RWPE2 (cell line): ENCODE data around the gene KSR2.
"Not testable (repeated sequence)": the region's sequence is repeated elsewhere in the genome, so short reads cannot be mapped to it uniquely, and the experiment has no call there.

Source experiments
- ATAC-seq: fragments of 200-7000 bp; cut with Tn5 transposase; 3 replicates; pipeline ENCODE4 v1.9.1; 2021; ENCODE audit warnings: low read depth
- DNase-seq: peaks from one replicate; pipeline ENCODE4 v3.0.0-alpha.2; 2020; ENCODE audit warnings: low spot score
- H3K27ac ChIP-seq: fragments of 450-650 bp; 2 replicates; pipeline ENCODE4 v1.5.1; 2017; ENCODE audit warnings: mild to moderate bottlenecking; ENCODE audit not compliant: poor library complexity, severe bottlenecking
- H3K27me3 ChIP-seq: fragments of 250-450 bp; sonication (Bioruptor Pico); 2 replicates; pipeline ENCODE4 v1.5.1; 2021; ENCODE audit warnings: mild to moderate bottlenecking, moderate library complexity; ENCODE audit not compliant: insufficient read depth, poor library complexity, severe bottlenecking
- H3K36me3 ChIP-seq: fragments of 250-450 bp; sonication (Bioruptor Pico); 2 replicates; pipeline ENCODE4 v1.5.1; 2020; ENCODE audit warnings: low read depth, mild to moderate bottlenecking, moderate library complexity
- H3K4me1 ChIP-seq: fragments of 250-450 bp; sonication (Bioruptor Pico); 2 replicates; pipeline ENCODE4 v1.5.1; 2021; ENCODE audit warnings: mild to moderate bottlenecking, moderate library complexity; ENCODE audit not compliant: insufficient read depth, poor library complexity, severe bottlenecking
- H3K4me3 ChIP-seq: fragments of 250-450 bp; sonication (Bioruptor Pico); 2 replicates; pipeline ENCODE4 v1.5.1; 2021; ENCODE audit warnings: mild to moderate bottlenecking, moderate library complexity; ENCODE audit not compliant: severe bottlenecking
- H3K9me3 ChIP-seq: fragments of 250-450 bp; sonication (Bioruptor Pico); 2 replicates; pipeline ENCODE4 v1.5.1; 2021; ENCODE audit warnings: mild to moderate bottlenecking, moderate library complexity; ENCODE audit not compliant: severe bottlenecking
- CTCF ChIP-seq: fragments of 450-650 bp; IDR thresholded peaks from one replicate; pipeline ENCODE4 v1.5.1; 2017; ENCODE audit warnings: mild to moderate bottlenecking, moderate library complexity; ENCODE audit not compliant: poor library complexity, severe bottlenecking

KSR2 gene

GRCh38 chr12:117732761-117733548 is 235.8 kb downstream of the KSR2 start:
- no peak overlapping the region for H3K27ac ChIP-seq
- ATAC-seq (no peak), DNase-seq (no peak)
- H3K4me3 ChIP-seq = no peak overlapping the region
- no peak for TF ChIP-seq CTCF
- no peaks in the 10 kb centered on the region for H3K4me1 ChIP-seq
- H3K9me3 ChIP-seq = no peaks in the 10 kb centered on the region
- no peaks in the 10 kb centered on the region for H3K36me3 ChIP-seq
- H3K27me3 ChIP-seq = no peaks in the 10 kb centered on the region

GRCh38 chr12:117731131-117731530 is 237.7 kb downstream of the KSR2 start:
- ATAC-seq, H3K36me3 ChIP-seq, H3K27me3 ChIP-seq, H3K27ac ChIP-seq, DNase-seq, H3K4me1 ChIP-seq, H3K9me3 ChIP-seq, H3K4me3 ChIP-seq: not testable (repeated sequence)

GRCh38 chr12:117727301-117727700 is 241.5 kb downstream of the KSR2 start:
- no peak overlapping the region for H3K4me3 ChIP-seq
- TF ChIP-seq CTCF = no peak
- DNase-seq = no peak
- H3K27me3 ChIP-seq = no peaks in the 10 kb centered on the region
- H3K4me1 ChIP-seq = no peaks in the 10 kb centered on the region
- no peaks in the 10 kb centered on the region for H3K36me3 ChIP-seq
- no peak for ATAC-seq
- H3K9me3 ChIP-seq = no peaks in the 10 kb centered on the region
- H3K27ac ChIP-seq = no peak overlapping the region

- no peak for ATAC-seq
- H3K4me3 ChIP-seq = no peak overlapping the region
- DNase-seq = no peak
- H3K27ac ChIP-seq = no peak overlapping the region
- H3K36me3 ChIP-seq = no peaks in the 10 kb centered on the region
- no peaks in the 10 kb centered on the region for H3K27me3 ChIP-seq
- H3K9me3 ChIP-seq = no peaks in the 10 kb centered on the region
- no peak for TF ChIP-seq CTCF
- H3K4me1 ChIP-seq = no peaks in the 10 kb centered on the region
These were observed 244.2 kb downstream of the KSR2 start for GRCh38 chr12:117724543-117724942.

- Histone ChIP-seq H3K27me3 (peaks cover 6% of the 10 kb centered on the region), H3K27ac (no peak overlapping the region), H3K9me3 (no peaks in the 10 kb centered on the region), H3K36me3 (no peaks in the 10 kb centered on the region), H3K4me3 (no peak overlapping the region), H3K4me1 (no peaks in the 10 kb centered on the region)
- TF ChIP-seq CTCF = no peak
- ATAC-seq (no peak), DNase-seq (no peak)
These were observed 250.2 kb downstream of the KSR2 start for GRCh38 chr12:117718559-117718958.
